HG02610 (cell line): Measurements from ENCODE around the gene OTOF.
"Not testable (repeated sequence)": the region's sequence is repeated elsewhere in the genome, so short reads cannot be mapped to it uniquely, and the experiment has no call there.

Experiments used
- ATAC-seq: cut with Tn5 transposase; IDR thresholded peaks from one replicate; pipeline ENCODE4 v1.9.1; 2021; ENCODE audit warnings: mild to moderate bottlenecking, moderate library complexity; ENCODE audit not compliant: unreplicated experiment

Gene OTOF

GRCh38 chr2:26481706-26482105 is 3.8 kb upstream of the OTOF start:
- ATAC-seq: no peak

GRCh38 chr2:26480566-26481423 is 2.9 kb upstream of the OTOF start:
- no peak for ATAC-seq

GRCh38 chr2:26479789-26480565 is 2.1 kb upstream of the OTOF start:
- ATAC-seq: no peak

- no peak for ATAC-seq
These were observed 1.3 kb upstream of the OTOF start for GRCh38 chr2:26479131-26479788.

- no peak for ATAC-seq
These were observed 442 bp upstream of the OTOF start for GRCh38 chr2:26478366-26478765.

GRCh38 chr2:26477126-26477910 is 606 bp downstream of the OTOF start:
- ATAC-seq: no peak

- ATAC-seq: no peak
These were observed 2.0 kb downstream of the OTOF start for GRCh38 chr2:26475832-26476501.

- no peak for ATAC-seq
These were observed 2.9 kb downstream of the OTOF start for GRCh38 chr2:26475037-26475436.

GRCh38 chr2:26474261-26474785 is 3.6 kb downstream of the OTOF start:
- no peak for ATAC-seq

- no peak for ATAC-seq
These were observed 4.1 kb downstream of the OTOF start for GRCh38 chr2:26473796-26474195.

GRCh38 chr2:26472821-26473655 is 4.9 kb downstream of the OTOF start:
- ATAC-seq: no peak

- ATAC-seq: no peak
These were observed 5.9 kb downstream of the OTOF start for GRCh38 chr2:26471766-26472706.

GRCh38 chr2:26471289-26471688 is 6.6 kb downstream of the OTOF start:
- ATAC-seq: no peak

GRCh38 chr2:26470601-26471260 is 7.2 kb downstream of the OTOF start:
- ATAC-seq: no peak

- ATAC-seq: no peak
These were observed 8.0 kb downstream of the OTOF start for GRCh38 chr2:26469955-26470354.

- ATAC-seq: no peak
These were observed 8.7 kb downstream of the OTOF start for GRCh38 chr2:26469092-26469710.

- not testable (repeated sequence) for ATAC-seq
These were observed 9.4 kb downstream of the OTOF start for GRCh38 chr2:26468544-26468943.
